Measurements from ENCODE around the gene NARS2.
A peak's percentile ranks its signal among the peaks of the same experiment; 100 is the strongest.

Gene NARS2

DNA sequence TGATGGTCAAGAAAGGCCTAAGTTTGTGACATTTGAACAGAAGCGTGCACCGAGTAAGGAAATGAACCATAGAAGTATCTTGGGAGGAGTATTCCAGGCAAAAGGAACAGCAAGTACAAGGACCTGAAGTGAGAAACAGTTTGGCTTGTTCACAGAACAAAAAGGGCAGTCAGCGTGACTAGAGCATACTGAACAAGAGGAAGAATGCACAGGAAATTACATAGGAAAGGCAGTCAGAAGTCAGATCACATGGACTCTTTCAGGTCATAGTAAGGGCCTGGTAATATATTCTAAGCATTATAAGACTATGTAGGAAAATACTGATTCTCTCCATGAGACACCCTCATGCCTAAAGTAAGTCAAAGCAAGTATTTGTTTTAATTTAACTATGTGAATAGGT lies 104.8 kb downstream of the NARS2 start:
- Histone ChIP-seq H3K4me2 (ENCODE audit: low read length) (no peak overlapping the region), H3K9me3 (ENCODE audit: low read length) (no peaks in the 10 kb centered on the region), H3K9ac (ENCODE audit: low read length) (no peak overlapping the region), H3K4me1 (ENCODE audit: insufficient read depth, low read length, severe bottlenecking) (peaks cover 19% of the 10 kb centered on the region), H3K36me3 (ENCODE audit: insufficient read depth, low read length) (no peaks in the 10 kb centered on the region), H3K9me2 (ENCODE audit: low read depth, low read length) (no peaks in the 10 kb centered on the region), H3K27ac (ENCODE audit: low read depth, low read length, poor library complexity, severe bottlenecking) (peak overlapping the region; percentile 10), H3K4me3 (ENCODE audit: low read depth, low read length, poor library complexity, severe bottlenecking) (no peak overlapping the region), H2AFZ (ENCODE audit: low read length) (no peak overlapping the region), H4K20me1 (ENCODE audit: insufficient read depth, low read length) (no peaks in the 10 kb centered on the region), H3F3A (ENCODE audit: insufficient read depth, low read length) (no peaks in the 10 kb centered on the region), H3K27me3 (ENCODE audit: insufficient read depth, low read length) (no peaks in the 10 kb centered on the region), H3K79me2 (ENCODE audit: insufficient read depth, low read length) (no peaks in the 10 kb centered on the region)
- TF ChIP-seq CTCF (IDR thresholded peaks at IDR 0.05; ENCODE audit: low read length) (no peak), EZH2 (IDR thresholded peaks at IDR 0.05; ENCODE audit: borderline replicate concordance, low read length) (no peak)

- H3K9ac ChIP-seq (ENCODE audit: low read length): no peak overlapping the region
- H3K9me3 ChIP-seq (ENCODE audit: low read length): no peaks in the 10 kb centered on the region
- H3K9me2 ChIP-seq (ENCODE audit: low read depth, low read length): no peaks in the 10 kb centered on the region
- H3K4me1 ChIP-seq (ENCODE audit: insufficient read depth, low read length, severe bottlenecking): peaks cover 25% of the 10 kb centered on the region
- H3F3A ChIP-seq (ENCODE audit: insufficient read depth, low read length): no peaks in the 10 kb centered on the region
- no peak overlapping the region for H3K4me2 ChIP-seq (ENCODE audit: low read length)
- H3K27me3 ChIP-seq (ENCODE audit: insufficient read depth, low read length): no peaks in the 10 kb centered on the region
- H2AFZ ChIP-seq (ENCODE audit: low read length): no peak overlapping the region
- no peak for TF ChIP-seq CTCF (IDR thresholded peaks at IDR 0.05; ENCODE audit: low read length)
- no peak for TF ChIP-seq EZH2 (IDR thresholded peaks at IDR 0.05; ENCODE audit: borderline replicate concordance, low read length)
- no peaks in the 10 kb centered on the region for H3K36me3 ChIP-seq (ENCODE audit: insufficient read depth, low read length)
- no peak overlapping the region for H3K4me3 ChIP-seq (ENCODE audit: low read depth, low read length, poor library complexity, severe bottlenecking)
- no peak overlapping the region for H3K27ac ChIP-seq (ENCODE audit: low read depth, low read length, poor library complexity, severe bottlenecking)
- H3K79me2 ChIP-seq (ENCODE audit: insufficient read depth, low read length): no peaks in the 10 kb centered on the region
- H4K20me1 ChIP-seq (ENCODE audit: insufficient read depth, low read length): no peaks in the 10 kb centered on the region
These were observed 106.7 kb downstream of the NARS2 start for GRCh38 chr11:78467931-78468330.

DNA sequence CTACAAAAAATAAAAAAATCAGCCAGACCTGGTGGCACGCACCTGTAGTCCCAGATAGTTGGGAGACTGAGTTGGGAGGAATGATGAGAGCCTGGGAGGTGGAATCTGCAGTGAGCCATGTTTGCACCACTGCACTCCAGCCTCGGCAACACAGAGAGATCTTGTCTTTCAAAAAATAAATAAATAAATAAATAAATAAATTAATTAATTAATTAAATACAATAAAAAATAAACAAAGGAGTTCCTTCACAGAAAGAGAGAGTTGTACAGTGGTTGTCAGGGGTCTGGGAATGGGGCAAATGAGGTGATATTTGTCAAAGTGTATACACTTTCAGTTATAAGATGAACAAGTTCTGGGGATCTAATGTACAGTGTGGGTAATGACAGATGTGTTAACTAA lies 107.3 kb downstream of the NARS2 start:
- Histone ChIP-seq H3K79me2 (ENCODE audit: insufficient read depth, low read length) (no peaks in the 10 kb centered on the region), H3K4me3 (ENCODE audit: low read depth, low read length, poor library complexity, severe bottlenecking) (no peak overlapping the region)
- no peak for TF ChIP-seq CTCF (IDR thresholded peaks at IDR 0.05; ENCODE audit: low read length)

More for the DNA sequence above, 107.3 kb downstream of the NARS2 start:
- Histone ChIP-seq H2AFZ (ENCODE audit: low read length) (no peak overlapping the region), H3K4me1 (ENCODE audit: insufficient read depth, low read length, severe bottlenecking) (peaks cover 25% of the 10 kb centered on the region), H3K9me2 (ENCODE audit: low read depth, low read length) (no peaks in the 10 kb centered on the region), H3K27me3 (ENCODE audit: insufficient read depth, low read length) (no peaks in the 10 kb centered on the region), H3K9ac (ENCODE audit: low read length) (no peak overlapping the region), H3K4me2 (ENCODE audit: low read length) (no peak overlapping the region), H4K20me1 (ENCODE audit: insufficient read depth, low read length) (no peaks in the 10 kb centered on the region), H3F3A (ENCODE audit: insufficient read depth, low read length) (no peaks in the 10 kb centered on the region), H3K9me3 (ENCODE audit: low read length) (no peaks in the 10 kb centered on the region), H3K27ac (ENCODE audit: low read depth, low read length, poor library complexity, severe bottlenecking) (no peak overlapping the region), H3K36me3 (ENCODE audit: insufficient read depth, low read length) (no peaks in the 10 kb centered on the region; the same call in 1 of the 2 replicates)
